HepG2 (cell line): ENCODE measurements around the gene BLOC1S4. TPM values are rescaled to one million over a fixed set of nuclear protein-coding genes. Genes with fewer than 3 reads are reported as not detected.

Source experiments
- AKAP8 ChIP-seq: sonication (generic); formaldehyde crosslinking; IDR thresholded peaks from 2 replicates; pipeline ENCODE4 v1.5.1; 2020; ENCODE audit warnings: mild to moderate bottlenecking, missing genetic modification reagents
- JUNB ChIP-seq: sonication (generic); formaldehyde crosslinking; IDR thresholded peaks from 2 replicates; pipeline ENCODE4 v1.8.0; 2022; ENCODE audit warnings: missing genetic modification reagents, mild to moderate bottlenecking, borderline replicate concordance
- KDM2A ChIP-seq: sonication (generic); formaldehyde crosslinking; IDR thresholded peaks from 2 replicates; pipeline ENCODE4 v1.4.0; 2020; ENCODE audit warnings: low read depth, missing genetic modification reagents, borderline replicate concordance
- KMT2B ChIP-seq: IDR thresholded peaks from 2 replicates; pipeline ENCODE4 v1.6.1; 2016; ENCODE audit warnings: missing genetic modification reagents, missing compliant biosample characterization
- MLX ChIP-seq: IDR thresholded peaks from 2 replicates; pipeline ENCODE4 v1.6.1; 2016
- MXI1 ChIP-seq: IDR thresholded peaks from 3 replicates; pipeline ENCODE4 v1.6.1; 2012; ENCODE audit warnings: low read depth, low read length, inconsistent platforms, borderline replicate concordance
- RXRB ChIP-seq: IDR thresholded peaks from 2 replicates; pipeline ENCODE4 v1.6.1; 2016; ENCODE audit warnings: borderline replicate concordance, missing genetic modification reagents, missing compliant biosample characterization
- ZBTB37 ChIP-seq: sonication (generic); formaldehyde crosslinking; IDR thresholded peaks from 2 replicates; pipeline ENCODE4 v1.4.0; 2020; ENCODE audit warnings: mild to moderate bottlenecking, missing genetic modification reagents
- ZNF10 ChIP-seq: sonication (generic); formaldehyde crosslinking; IDR thresholded peaks from 2 replicates; pipeline ENCODE4 v1.4.0; 2020; ENCODE audit warnings: mild to moderate bottlenecking, low read depth, missing genetic modification reagents, borderline replicate concordance
- ZNF296 ChIP-seq: sonication (generic); formaldehyde crosslinking; conservative IDR thresholded peaks from 2 replicates; pipeline ENCODE4 v1.5.0; 2020; ENCODE audit warnings: mild to moderate bottlenecking, missing genetic modification reagents
- ZNF3 ChIP-seq: IDR thresholded peaks from 2 replicates; pipeline ENCODE4 v1.7.0; 2017; ENCODE audit warnings: inconsistent platforms
- polyA plus RNA-seq, 8 experiments: library from polyadenylated mRNA; depleted of rRNA in 3 of 8; stranded (reverse) in 7 of 8; unstranded in 1 of 8; fragments of >200 nt; fragmentation: Illumina TruSeq in 4 of 8; extraction: Trizol in 4 of 8; gene quantifications; 2 replicates each; pipeline versions ENCODE4 v1.2.1 to v1.2.3, GENCODE V29; 2011 to 2016; ENCODE audit warnings: low read depth in 4 of 8, missing spikeins in 1 of 8, mixed read lengths in 1 of 8; ENCODE audit not compliant: insufficient read depth in 1 of 8
- total RNA-seq, 5 experiments: library from RNA; depleted of rRNA; stranded (reverse); fragments of >200 nt; fragmentation: Illumina TruSeq; extraction: Trizol; gene quantifications; 2 replicates each; pipeline ENCODE4 v1.2.3, GENCODE V29; 2016; ENCODE audit warnings: low read depth in 1 of 5
- TF ChIP-seq, protein P1 (sequence below): sonication (generic); formaldehyde crosslinking; IDR thresholded peaks from 2 replicates; pipeline ENCODE4 v1.4.0; 2020; ENCODE audit warnings: missing genetic modification reagents
- TF ChIP-seq, protein P2 (sequence below): sonication (generic); formaldehyde crosslinking; IDR thresholded peaks from 2 replicates; pipeline ENCODE4 v1.4.0; 2020; ENCODE audit warnings: missing genetic modification reagents, borderline replicate concordance
- TF ChIP-seq, protein P3 (sequence below): sonication (generic); formaldehyde crosslinking; IDR thresholded peaks from 2 replicates; pipeline ENCODE4 v1.8.0; 2022; ENCODE audit warnings: missing genetic modification reagents, mild to moderate bottlenecking, borderline replicate concordance
- TF ChIP-seq, protein P4 (sequence below): sonication (generic); formaldehyde crosslinking; IDR thresholded peaks from one replicate; pipeline ENCODE4 v1.5.1; 2020; ENCODE audit warnings: mild to moderate bottlenecking, missing genetic modification reagents; ENCODE audit errors: not compliant biosample characterization

BLOC1S4 gene
- total and polyA plus RNA-seq, 2 of the 13 experiments (the other 11 are each of a cell fraction or from before 2014, with no cell fraction given): 15.5 to 20.9 TPM

DNA sequence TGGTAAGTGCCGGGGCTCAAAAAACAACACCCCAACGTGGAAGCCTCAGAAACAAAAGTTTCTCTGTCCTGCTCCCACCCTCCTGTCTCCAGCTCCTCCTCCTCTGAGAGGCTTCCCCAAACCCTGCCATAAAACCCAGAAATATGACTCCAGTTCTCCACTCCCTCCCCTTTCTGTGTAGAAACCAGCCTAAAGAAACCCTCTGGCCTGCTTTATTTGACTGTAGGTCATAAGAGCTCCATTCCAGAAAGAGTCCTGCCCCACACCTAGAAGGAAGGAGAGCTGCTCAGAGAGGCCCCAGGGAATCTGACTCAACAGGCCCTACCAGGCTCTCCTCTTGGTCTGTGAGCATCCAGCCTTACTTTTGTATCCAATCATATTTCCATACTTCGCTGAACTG is 23.2 kb upstream of the BLOC1S4 start (continued):
- TF ChIP-seq ZBTB37 (CRISPR knock-in tag): no peak
- TF ChIP-seq, protein P1, sequence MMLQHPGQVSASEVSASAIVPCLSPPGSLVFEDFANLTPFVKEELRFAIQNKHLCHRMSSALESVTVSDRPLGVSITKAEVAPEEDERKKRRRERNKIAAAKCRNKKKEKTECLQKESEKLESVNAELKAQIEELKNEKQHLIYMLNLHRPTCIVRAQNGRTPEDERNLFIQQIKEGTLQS: no peak
- no peak for TF ChIP-seq KMT2B (CRISPR knock-in tag)
- TF ChIP-seq, protein P2, sequence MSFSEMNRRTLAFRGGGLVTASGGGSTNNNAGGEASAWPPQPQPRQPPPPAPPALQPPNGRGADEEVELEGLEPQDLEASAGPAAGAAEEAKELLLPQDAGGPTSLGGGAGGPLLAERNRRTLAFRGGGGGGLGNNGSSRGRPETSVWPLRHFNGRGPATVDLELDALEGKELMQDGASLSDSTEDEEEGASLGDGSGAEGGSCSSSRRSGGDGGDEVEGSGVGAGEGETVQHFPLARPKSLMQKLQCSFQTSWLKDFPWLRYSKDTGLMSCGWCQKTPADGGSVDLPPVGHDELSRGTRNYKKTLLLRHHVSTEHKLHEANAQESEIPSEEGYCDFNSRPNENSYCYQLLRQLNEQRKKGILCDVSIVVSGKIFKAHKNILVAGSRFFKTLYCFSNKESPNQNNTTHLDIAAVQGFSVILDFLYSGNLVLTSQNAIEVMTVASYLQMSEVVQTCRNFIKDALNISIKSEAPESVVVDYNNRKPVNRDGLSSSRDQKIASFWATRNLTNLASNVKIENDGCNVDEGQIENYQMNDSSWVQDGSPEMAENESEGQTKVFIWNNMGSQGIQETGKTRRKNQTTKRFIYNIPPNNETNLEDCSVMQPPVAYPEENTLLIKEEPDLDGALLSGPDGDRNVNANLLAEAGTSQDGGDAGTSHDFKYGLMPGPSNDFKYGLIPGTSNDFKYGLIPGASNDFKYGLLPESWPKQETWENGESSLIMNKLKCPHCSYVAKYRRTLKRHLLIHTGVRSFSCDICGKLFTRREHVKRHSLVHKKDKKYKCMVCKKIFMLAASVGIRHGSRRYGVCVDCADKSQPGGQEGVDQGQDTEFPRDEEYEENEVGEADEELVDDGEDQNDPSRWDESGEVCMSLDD (CRISPR knock-in tag): no peak
- TF ChIP-seq, protein P3, sequence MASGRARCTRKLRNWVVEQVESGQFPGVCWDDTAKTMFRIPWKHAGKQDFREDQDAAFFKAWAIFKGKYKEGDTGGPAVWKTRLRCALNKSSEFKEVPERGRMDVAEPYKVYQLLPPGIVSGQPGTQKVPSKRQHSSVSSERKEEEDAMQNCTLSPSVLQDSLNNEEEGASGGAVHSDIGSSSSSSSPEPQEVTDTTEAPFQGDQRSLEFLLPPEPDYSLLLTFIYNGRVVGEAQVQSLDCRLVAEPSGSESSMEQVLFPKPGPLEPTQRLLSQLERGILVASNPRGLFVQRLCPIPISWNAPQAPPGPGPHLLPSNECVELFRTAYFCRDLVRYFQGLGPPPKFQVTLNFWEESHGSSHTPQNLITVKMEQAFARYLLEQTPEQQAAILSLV (CRISPR knock-in tag): no peak
- TF ChIP-seq ZNF10 (CRISPR knock-in tag): no peak
- TF ChIP-seq JUNB: no peak
- 0 out of 2 replicates have a peak, but pooled peaks have one; percentile 7 for TF ChIP-seq RXRB
- TF ChIP-seq MXI1: no peak
- 0 out of 2 replicates have a peak, but pooled peaks have one; percentile 10 for TF ChIP-seq ZNF3 (CRISPR knock-in tag)
- no peak for TF ChIP-seq MLX
- peak; percentile 0; the same call in 1 of the 2 replicates for TF ChIP-seq KDM2A (CRISPR knock-in tag)
- TF ChIP-seq AKAP8 (CRISPR knock-in tag): no peak
- TF ChIP-seq ZNF296 (CRISPR knock-in tag): no peak
- TF ChIP-seq, protein P4, sequence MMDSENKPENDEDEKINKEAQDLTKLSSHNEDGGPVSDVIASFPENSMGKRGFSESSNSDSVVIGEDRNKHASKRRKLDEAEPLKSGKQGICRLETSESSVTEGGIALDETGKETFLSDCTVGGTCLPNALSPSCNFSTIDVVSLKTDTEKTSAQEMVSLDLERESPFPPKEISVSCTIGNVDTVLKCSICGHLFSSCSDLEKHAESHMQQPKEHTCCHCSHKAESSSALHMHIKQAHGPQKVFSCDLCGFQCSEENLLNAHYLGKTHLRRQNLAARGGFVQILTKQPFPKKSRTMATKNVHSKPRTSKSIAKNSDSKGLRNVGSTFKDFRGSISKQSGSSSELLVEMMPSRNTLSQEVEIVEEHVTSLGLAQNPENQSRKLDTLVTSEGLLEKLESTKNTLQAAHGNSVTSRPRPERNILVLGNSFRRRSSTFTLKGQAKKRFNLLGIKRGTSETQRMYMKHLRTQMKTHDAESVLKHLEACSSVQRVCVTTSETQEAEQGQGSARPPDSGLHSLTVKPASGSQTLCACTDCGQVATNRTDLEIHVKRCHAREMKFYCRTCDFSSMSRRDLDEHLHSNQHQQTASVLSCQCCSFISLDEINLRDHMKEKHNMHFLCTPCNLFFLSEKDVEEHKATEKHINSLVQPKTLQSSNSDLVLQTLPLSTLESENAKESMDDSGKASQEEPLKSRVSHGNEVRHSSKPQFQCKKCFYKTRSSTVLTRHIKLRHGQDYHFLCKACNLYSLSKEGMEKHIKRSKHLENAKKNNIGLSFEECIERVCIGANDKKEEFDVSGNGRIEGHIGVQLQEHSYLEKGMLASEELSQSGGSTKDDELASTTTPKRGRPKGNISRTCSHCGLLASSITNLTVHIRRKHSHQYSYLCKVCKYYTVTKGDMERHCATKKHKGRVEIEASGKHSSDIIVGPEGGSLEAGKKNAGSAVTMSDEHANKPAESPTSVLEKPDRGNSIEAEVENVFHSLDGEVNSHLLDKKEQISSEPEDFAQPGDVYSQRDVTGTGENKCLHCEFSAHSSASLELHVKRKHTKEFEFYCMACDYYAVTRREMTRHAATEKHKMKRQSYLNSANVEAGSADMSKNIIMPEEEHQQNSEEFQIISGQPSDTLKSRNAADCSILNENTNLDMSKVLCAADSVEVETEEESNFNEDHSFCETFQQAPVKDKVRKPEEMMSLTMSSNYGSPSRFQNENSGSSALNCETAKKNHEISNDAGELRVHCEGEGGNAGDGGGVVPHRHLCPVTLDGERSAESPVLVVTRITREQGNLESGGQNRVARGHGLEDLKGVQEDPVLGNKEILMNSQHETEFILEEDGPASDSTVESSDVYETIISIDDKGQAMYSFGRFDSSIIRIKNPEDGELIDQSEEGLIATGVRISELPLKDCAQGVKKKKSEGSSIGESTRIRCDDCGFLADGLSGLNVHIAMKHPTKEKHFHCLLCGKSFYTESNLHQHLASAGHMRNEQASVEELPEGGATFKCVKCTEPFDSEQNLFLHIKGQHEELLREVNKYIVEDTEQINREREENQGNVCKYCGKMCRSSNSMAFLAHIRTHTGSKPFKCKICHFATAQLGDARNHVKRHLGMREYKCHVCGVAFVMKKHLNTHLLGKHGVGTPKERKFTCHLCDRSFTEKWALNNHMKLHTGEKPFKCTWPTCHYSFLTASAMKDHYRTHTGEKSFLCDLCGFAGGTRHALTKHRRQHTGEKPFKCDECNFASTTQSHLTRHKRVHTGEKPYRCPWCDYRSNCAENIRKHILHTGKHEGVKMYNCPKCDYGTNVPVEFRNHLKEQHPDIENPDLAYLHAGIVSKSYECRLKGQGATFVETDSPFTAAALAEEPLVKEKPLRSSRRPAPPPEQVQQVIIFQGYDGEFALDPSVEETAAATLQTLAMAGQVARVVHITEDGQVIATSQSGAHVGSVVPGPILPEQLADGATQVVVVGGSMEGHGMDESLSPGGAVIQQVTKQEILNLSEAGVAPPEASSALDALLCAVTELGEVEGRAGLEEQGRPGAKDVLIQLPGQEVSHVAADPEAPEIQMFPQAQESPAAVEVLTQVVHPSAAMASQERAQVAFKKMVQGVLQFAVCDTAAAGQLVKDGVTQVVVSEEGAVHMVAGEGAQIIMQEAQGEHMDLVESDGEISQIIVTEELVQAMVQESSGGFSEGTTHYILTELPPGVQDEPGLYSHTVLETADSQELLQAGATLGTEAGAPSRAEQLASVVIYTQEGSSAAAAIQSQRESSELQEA: peak; percentile 11
